NT2/D1 (cell line): ENCODE results near the gene NUDT2.
"Not testable (repeated sequence)": the region's sequence is repeated elsewhere in the genome, so short reads cannot be mapped to it uniquely, and the experiment has no call there.

Source experiments
- DNase-seq: peaks from one replicate; pipeline ENCODE4 v3.0.0-alpha.2; 2011; ENCODE audit warnings: low read depth, low spot score
- H3K27me3 ChIP-seq: 2 replicates; pipeline ENCODE4 v1.6.0; 2011; ENCODE audit warnings: mild to moderate bottlenecking; ENCODE audit not compliant: insufficient read length, insufficient read depth
- H3K36me3 ChIP-seq: 2 replicates; pipeline ENCODE4 v1.6.1; 2011; ENCODE audit warnings: mild to moderate bottlenecking, low read length, mixed read lengths; ENCODE audit not compliant: insufficient read depth, insufficient read length
- H3K4me1 ChIP-seq: 2 replicates; pipeline ENCODE4 v1.5.1; 2011; ENCODE audit not compliant: insufficient read depth, insufficient read length
- H3K4me3 ChIP-seq: 2 replicates; pipeline ENCODE4 v1.5.1; 2011; ENCODE audit warnings: low read depth; ENCODE audit not compliant: insufficient read length
- H3K9ac ChIP-seq: 2 replicates; pipeline ENCODE4 v1.6.0; 2011; ENCODE audit warnings: low read depth; ENCODE audit not compliant: insufficient read length
- H3K9me3 ChIP-seq: 2 replicates; pipeline ENCODE4 v1.5.1; 2011; ENCODE audit warnings: mild to moderate bottlenecking, low read length; ENCODE audit not compliant: insufficient read depth
- SUZ12 ChIP-seq: IDR thresholded peaks from 2 replicates; pipeline ENCODE4 v1.6.1; 2011; ENCODE audit not compliant: insufficient read length, insufficient read depth; ENCODE audit errors: extremely low read depth
- YY1 ChIP-seq: IDR thresholded peaks from 2 replicates; pipeline ENCODE4 v1.6.1; 2011; ENCODE audit not compliant: insufficient read length, insufficient read depth
- ZNF274 ChIP-seq: IDR thresholded peaks from 2 replicates; pipeline ENCODE4 v1.6.1; 2011; ENCODE audit warnings: mild to moderate bottlenecking, low read depth, low read length

NUDT2 gene

DNA sequence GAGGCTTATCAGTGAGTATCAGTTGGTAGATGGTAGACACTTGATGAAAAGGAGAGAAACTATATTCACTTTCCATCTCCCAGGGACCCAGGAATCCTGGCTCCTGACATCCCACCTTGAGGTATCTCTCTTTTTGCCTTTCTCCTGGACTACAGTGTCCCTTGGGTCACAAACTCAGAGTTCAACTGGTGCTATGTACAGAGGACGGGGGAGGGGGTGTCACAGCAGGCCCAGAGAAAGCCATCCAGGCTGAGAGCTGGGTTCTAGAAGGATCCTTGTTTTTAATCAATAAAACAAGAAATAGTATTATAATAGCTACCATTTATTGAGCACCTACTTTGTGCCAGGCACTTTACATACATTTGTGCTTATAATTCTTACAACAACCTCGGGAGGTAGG, 37.0 kb downstream of the NUDT2 start:
- no peak overlapping the region for H3K4me3 ChIP-seq
- no peaks in the 10 kb centered on the region for H3K27me3 ChIP-seq
- no peak overlapping the region for H3K9ac ChIP-seq
- H3K36me3 ChIP-seq = peaks cover 24% of the 10 kb centered on the region
- DNase-seq = no peak
- no peak for TF ChIP-seq ZNF274
- no peak for TF ChIP-seq SUZ12
- TF ChIP-seq YY1 = no peak
- peaks cover 10% of the 10 kb centered on the region for H3K4me1 ChIP-seq
- peaks cover 24% of the 10 kb centered on the region; the same call in 1 of the 2 replicates for H3K9me3 ChIP-seq

DNA sequence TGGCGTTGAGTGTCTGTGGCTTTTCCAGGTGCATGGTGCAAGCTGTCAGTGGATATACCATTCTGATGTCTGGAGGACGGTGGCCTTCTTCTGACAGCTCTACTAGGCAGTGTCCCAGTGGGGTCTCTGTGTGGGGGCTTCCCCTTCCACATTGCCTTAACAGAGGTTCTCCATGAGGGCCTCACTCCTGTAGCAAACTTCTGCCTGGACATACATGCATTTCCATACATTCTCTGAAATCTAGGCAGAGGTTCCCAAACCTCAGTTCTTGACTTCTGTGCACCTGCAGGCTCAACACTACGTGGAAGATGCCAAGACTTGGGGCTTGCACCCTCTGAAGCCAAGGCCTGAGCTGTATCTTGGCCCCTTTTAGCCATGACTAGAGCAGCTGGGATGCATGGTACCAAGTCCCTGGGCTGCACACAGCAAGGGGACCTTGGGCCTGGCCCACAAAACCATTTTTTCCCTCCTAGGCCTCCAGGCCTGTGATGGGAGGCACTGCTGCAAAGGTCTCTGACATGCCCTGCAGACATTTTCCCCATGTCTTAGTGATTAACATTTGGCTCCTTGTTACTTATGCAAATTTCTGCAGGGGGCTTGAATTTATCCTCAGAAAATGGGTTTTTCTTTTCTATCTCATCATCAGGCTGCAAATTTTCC, 38.5 kb downstream of the NUDT2 start:
- not testable (repeated sequence) for DNase-seq, H3K27me3 ChIP-seq, H3K4me1 ChIP-seq, H3K4me3 ChIP-seq, H3K9ac ChIP-seq
- H3K9me3 ChIP-seq = peaks cover 35% of the 10 kb centered on the region; the same call in 1 of the 2 replicates
- H3K36me3 ChIP-seq = peaks cover 38% of the 10 kb centered on the region

DNA sequence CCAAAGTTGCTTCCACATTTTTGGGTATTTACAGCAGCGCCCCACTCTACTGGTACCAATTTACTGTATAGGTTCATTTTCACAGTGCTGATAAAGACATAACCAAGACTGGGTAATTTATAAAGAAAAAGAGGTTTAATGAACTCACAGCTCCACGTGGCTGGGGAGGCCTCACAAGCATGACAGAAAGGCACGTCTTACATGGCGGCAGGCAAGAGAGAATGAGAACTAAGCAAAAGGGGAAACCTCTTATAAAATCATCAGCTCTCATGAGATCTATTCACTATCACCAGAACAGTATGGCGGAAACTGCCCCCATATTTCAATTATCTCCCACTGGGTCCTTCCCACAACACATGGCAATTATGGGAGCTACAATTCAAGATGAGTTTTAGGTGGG, 39.4 kb downstream of the NUDT2 start:
- peaks cover 38% of the 10 kb centered on the region for H3K36me3 ChIP-seq

DNA sequence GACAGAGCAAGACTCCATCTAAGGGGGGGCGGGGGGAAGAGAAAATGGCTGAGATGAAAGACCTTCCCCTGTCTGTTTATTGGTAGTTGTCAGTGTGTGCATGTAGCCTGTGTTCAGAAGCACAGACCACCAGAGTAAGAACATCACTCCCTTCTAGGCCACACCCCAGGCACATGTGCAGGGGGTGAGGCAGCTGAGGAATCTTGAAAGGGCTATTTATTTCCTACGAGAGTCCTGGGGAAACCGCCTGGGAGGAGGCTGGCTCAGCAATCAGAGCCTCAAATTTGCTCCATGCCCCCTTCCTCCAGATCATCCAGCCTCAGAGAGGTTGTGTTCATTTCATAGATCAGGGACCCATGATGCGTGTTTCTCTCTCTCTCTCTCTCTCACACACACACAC, 40.3 kb downstream of the NUDT2 start:
- no peak for TF ChIP-seq ZNF274
- TF ChIP-seq SUZ12 = no peak
- no peak for TF ChIP-seq YY1
- H3K4me1 ChIP-seq = peaks cover 2% of the 10 kb centered on the region
- DNase-seq = no peak
- H3K36me3 ChIP-seq = peaks cover 38% of the 10 kb centered on the region
- H3K4me3 ChIP-seq = no peak overlapping the region
- H3K27me3 ChIP-seq = no peaks in the 10 kb centered on the region
- peaks cover 35% of the 10 kb centered on the region; the same call in 1 of the 2 replicates for H3K9me3 ChIP-seq
- H3K9ac ChIP-seq = no peak overlapping the region

More for the DNA sequence above, 39.4 kb downstream of the NUDT2 start:
- DNase-seq, H3K9ac ChIP-seq, H3K4me3 ChIP-seq, H3K27me3 ChIP-seq, H3K4me1 ChIP-seq: not testable (repeated sequence)
- H3K9me3 ChIP-seq = peaks cover 35% of the 10 kb centered on the region; the same call in 1 of the 2 replicates

DNA sequence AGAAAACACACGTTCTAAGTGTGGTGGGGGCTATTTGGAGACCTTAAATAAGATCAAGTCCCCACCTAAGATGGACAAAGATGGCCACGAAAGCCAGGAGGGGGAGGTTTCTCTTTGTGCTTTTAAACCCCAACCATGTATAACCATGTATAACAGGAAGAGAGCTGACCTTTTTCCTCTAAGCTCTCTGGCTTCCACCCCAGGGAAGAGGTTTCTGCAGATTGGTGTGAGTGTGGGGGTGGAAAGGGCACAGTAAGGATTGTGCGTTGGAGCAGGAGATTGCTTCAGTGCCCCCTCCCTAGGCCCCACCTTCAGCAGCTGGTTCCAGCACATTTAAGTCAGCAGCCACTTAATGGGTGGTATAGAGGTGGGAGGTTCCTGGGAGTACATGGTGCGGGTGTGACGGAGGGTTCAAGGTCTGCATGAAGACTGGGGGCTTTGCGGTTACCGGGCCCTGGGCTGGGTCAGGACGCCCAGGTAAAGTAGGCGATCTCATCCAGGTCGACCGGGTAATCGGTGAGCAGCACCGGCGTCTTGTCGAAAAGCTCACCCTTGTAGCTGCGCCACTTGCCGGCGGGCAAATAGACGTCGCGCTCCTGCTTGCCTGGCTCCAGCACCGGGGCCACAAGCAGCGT, 41.1 kb downstream of the NUDT2 start:
- Histone ChIP-seq H3K9ac (no peak overlapping the region), H3K27me3 (no peaks in the 10 kb centered on the region), H3K4me1 (peaks cover 6% of the 10 kb centered on the region), H3K9me3 (peaks cover 35% of the 10 kb centered on the region; the same call in 1 of the 2 replicates), H3K4me3 (no peak overlapping the region), H3K36me3 (peaks cover 38% of the 10 kb centered on the region)
- no peak for DNase-seq
- TF ChIP-seq ZNF274 = no peak
- TF ChIP-seq SUZ12 = no peak
- no peak for TF ChIP-seq YY1

DNA sequence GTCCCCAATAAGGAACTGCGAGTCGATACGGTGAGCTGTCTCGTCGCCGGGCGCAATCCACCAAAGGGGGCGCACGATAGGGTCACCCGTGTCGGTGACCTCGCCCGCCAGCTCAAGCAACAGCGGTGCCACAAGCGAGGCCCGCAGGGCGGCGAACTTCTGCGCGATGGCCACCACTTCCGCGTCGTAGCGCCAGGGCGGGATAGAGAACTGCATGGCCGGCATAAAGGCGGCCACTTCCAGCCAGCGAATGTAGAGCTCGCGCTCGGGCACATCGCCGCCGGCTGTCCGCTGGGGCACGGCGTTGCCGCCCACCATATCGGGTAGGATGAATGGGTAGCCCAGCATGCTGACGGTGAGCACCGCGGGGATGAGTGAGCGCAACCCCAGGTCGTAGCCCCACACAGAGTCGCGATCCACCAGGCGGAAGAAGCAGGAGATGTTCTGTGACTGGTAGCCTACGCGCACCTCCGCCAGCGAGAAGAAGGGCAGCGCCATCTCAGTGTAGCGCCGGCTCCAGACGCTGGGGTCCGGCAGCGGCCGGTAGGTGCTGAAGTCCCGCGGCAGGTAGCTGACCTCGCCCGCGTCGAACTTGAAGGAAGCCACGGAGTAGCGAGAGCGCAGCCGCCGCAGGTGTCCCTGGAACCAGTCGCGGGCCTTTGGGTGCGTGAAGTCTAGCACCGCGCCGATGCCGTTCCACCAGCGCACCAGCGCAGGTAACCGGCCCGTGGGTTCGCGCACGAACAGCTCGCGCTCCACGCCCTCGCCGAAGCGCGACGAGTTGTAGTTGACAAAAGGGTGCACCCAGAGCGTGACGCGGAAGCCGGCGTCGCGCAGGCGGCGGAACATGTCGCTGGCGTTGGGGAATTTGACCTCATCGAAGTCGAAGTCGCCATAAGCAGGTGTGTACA, 41.9 kb downstream of the NUDT2 start:
- no peaks in the 10 kb centered on the region for H3K27me3 ChIP-seq
- H3K36me3 ChIP-seq = peaks cover 38% of the 10 kb centered on the region
- H3K9me3 ChIP-seq = peaks cover 35% of the 10 kb centered on the region; the same call in 1 of the 2 replicates
- no peak for DNase-seq
- no peak overlapping the region for H3K9ac ChIP-seq
- H3K4me1 ChIP-seq = peaks cover 6% of the 10 kb centered on the region
- TF ChIP-seq YY1 = no peak
- TF ChIP-seq ZNF274 = no peak
- no peak for TF ChIP-seq SUZ12
- H3K4me3 ChIP-seq = no peak overlapping the region

DNA sequence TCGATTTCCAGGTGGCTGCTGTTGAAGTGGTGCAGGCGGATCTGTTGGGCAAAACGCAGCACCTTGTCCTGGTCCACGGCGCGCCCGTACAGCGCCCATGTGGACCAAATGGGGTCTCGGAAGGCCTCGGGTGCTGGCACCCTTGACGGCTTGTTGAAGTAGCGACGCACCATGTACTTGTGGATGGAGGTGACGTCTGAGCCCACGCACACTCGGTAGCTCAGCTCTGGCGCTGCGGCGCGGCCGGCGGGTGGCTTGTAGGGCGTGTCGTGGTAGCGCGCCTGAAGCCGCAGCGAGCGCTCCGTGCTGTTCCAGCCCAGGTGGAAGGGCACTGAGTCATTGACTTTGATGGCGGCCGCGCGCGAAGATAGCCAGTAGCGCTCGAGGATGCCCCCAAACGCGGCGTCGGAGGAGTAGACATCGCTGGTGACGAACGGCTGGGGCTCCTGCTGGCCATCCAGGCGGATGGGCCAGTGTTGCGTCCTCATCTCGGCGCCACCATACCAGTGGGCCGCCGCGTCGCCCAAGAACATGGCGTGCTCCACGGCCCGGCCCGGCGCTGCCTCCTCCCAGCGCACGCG, 42.6 kb downstream of the NUDT2 start:
- H3K27me3 ChIP-seq = no peaks in the 10 kb centered on the region
- no peak for DNase-seq
- H3K4me3 ChIP-seq = no peak overlapping the region
- H3K4me1 ChIP-seq = peaks cover 6% of the 10 kb centered on the region
- TF ChIP-seq ZNF274 = no peak
- no peak for TF ChIP-seq SUZ12
- no peak for TF ChIP-seq YY1
- peaks cover 38% of the 10 kb centered on the region for H3K36me3 ChIP-seq
- H3K9me3 ChIP-seq = peaks cover 35% of the 10 kb centered on the region; the same call in 1 of the 2 replicates
- H3K9ac ChIP-seq = no peak overlapping the region
